GM12878 (cell line): ENCODE results near the gene ARIH2. TPM values are rescaled to one million over a fixed set of nuclear protein-coding genes. Genes with fewer than 3 reads are reported as not detected.

Source experiments
- ATAC-seq: fragments of 200-7000 bp; cut with Tn5 transposase; 3 replicates; pipeline ENCODE4 v1.9.1; 2020; ENCODE audit warnings: mild to moderate bottlenecking, moderate library complexity
- BruUV-seq: library from RNA; stranded (reverse); fragments of 400-500 nt; replicated peaks from 2 replicates; lab custom pipeline; 2021; lab: Mats Ljungman, UMichigan
- CTCF ChIA-PET: fragments of 300-600 bp; sonication (Branson Sonifier 250); formaldehyde crosslinking; extraction: SDS; loops from one replicate; lab custom pipeline; 2021; ENCODE audit warnings: inconsistent platforms; lab: Yijun Ruan, JAX
- POLR2A ChIA-PET: fragments of 350-600 bp; formaldehyde crosslinking; extraction: SDS; loops from one replicate; lab custom pipeline; 2021; ENCODE audit warnings: inconsistent platforms; lab: Charles Lee
- RAD21 ChIA-PET: fragments of 300-600 bp; sonication (Branson Sonifier 250); formaldehyde crosslinking; loops from one replicate; lab custom pipeline; 2023; ENCODE audit warnings: antibody characterized with exemption; ENCODE audit not compliant: unreplicated experiment; lab: Charles Lee
- SMC1A ChIA-PET: fragments of 300-600 bp; sonication (Branson Sonifier 250); formaldehyde crosslinking; loops from one replicate; lab custom pipeline; 2023; ENCODE audit not compliant: unreplicated experiment, uncharacterized antibody; lab: Charles Lee
- DNase-seq: peaks from one replicate; pipeline ENCODE4 v3.0.0-alpha.2; 2011; ENCODE audit warnings: low read depth, low spot score
- FAIRE-seq: peaks from 3 replicates; lab custom pipeline; 2011; peaks lifted over from hg19 to GRCh38; lab: Jason Lieb, UNC
- H2AFZ ChIP-seq: 2 replicates; pipeline ENCODE4 v1.6.0; 2011; ENCODE audit warnings: low read depth, low read length, control low read depth; ENCODE audit not compliant: control insufficient read depth
- H3K27ac ChIP-seq: 2 replicates; pipeline ENCODE4 v1.5.1; 2011; ENCODE audit warnings: control low read depth; ENCODE audit not compliant: control insufficient read depth, insufficient read depth
- H3K27me3 ChIP-seq, 2 experiments: replicated peaks in 1 of 2; 2 replicates each; pipeline versions ENCODE4 v1.6.0 to v1.6.1; 2011; ENCODE audit warnings: low read length in 1 of 2; ENCODE audit not compliant: control insufficient read depth in 2 of 2, insufficient read depth in 2 of 2
- H3K36me3 ChIP-seq, 2 experiments: 2 replicates each; pipeline ENCODE4 v1.5.1; 2011; ENCODE audit warnings: low read length in 1 of 2; ENCODE audit not compliant: control insufficient read depth in 2 of 2, insufficient read depth in 2 of 2
- H3K4me1 ChIP-seq: 2 replicates; pipeline ENCODE4 v1.6.1; 2011; ENCODE audit warnings: mild to moderate bottlenecking, low read length, moderate library complexity, mixed read lengths; ENCODE audit not compliant: control insufficient read depth, insufficient read depth
- H3K4me2 ChIP-seq: 2 replicates; pipeline ENCODE4 v1.6.0; 2011; ENCODE audit warnings: control low read depth; ENCODE audit not compliant: control insufficient read depth, insufficient read depth
- H3K4me3 ChIP-seq: fragments of 200-600 bp; sonication (generic); 2 replicates; pipeline ENCODE4 v1.5.1; 2016
- H3K79me2 ChIP-seq: 2 replicates; pipeline ENCODE4 v1.6.0; 2011; ENCODE audit warnings: low read length; ENCODE audit not compliant: control insufficient read depth, insufficient read depth
- H3K9ac ChIP-seq: 2 replicates; pipeline ENCODE4 v1.8.0; 2011; ENCODE audit warnings: low read length, control low read depth, mixed read lengths; ENCODE audit not compliant: control insufficient read depth, insufficient read depth
- H3K9me3 ChIP-seq: replicated peaks from 3 replicates; pipeline ENCODE4 v1.5.1; 2011; ENCODE audit warnings: mild to moderate bottlenecking, low read length; ENCODE audit not compliant: control insufficient read depth, insufficient read depth
- H4K20me1 ChIP-seq: 2 replicates; pipeline ENCODE4 v1.6.0; 2011; ENCODE audit not compliant: control insufficient read depth, insufficient read depth
- KDM1A ChIP-seq: fragments of 200-600 bp; sonication (generic); IDR thresholded peaks from 2 replicates; pipeline ENCODE4 v1.6.1; 2016; ENCODE audit warnings: borderline replicate concordance
- KLF5 ChIP-seq: fragments of 450-650 bp; IDR thresholded peaks from 2 replicates; pipeline ENCODE4 v1.6.1; 2014; ENCODE audit warnings: mild to moderate bottlenecking; ENCODE audit not compliant: partially characterized antibody
- NFIC ChIP-seq: IDR thresholded peaks from 2 replicates; pipeline ENCODE4 v1.6.1; 2012; ENCODE audit warnings: low read depth, mild to moderate bottlenecking, inconsistent platforms, low read length, moderate library complexity
- NFYB ChIP-seq: IDR thresholded peaks from 2 replicates; pipeline ENCODE4 v1.6.1; 2011; ENCODE audit warnings: low read depth, mild to moderate bottlenecking, low read length, improper control_type of control experiment, moderate library complexity; ENCODE audit not compliant: insufficient read depth
- RAD51 ChIP-seq: fragments of 450-650 bp; IDR thresholded peaks from 2 replicates; pipeline ENCODE4 v1.6.1; 2016; ENCODE audit warnings: moderate library complexity, mild to moderate bottlenecking, inconsistent platforms
- TCF3 ChIP-seq: IDR thresholded peaks from 2 replicates; pipeline ENCODE4 v1.6.1; 2012; ENCODE audit warnings: low read depth, mild to moderate bottlenecking, low read length, borderline replicate concordance; ENCODE audit not compliant: insufficient read depth
- YY1 ChIP-seq: IDR thresholded peaks from 2 replicates; pipeline ENCODE4 v1.6.1; 2011; ENCODE audit warnings: low read depth, mild to moderate bottlenecking, low read length
- WGBS: methylation state at CpG from one replicate; pipeline ENCODE4 v1.1.6; 2016; ENCODE audit warnings: low lambda C conversion rate; ENCODE audit not compliant: insufficient replicate concordance, insufficient coverage; ENCODE audit errors: missing lambda C conversion rate; 5-methylcytosine and 5-hydroxymethylcytosine counted together
- in situ Hi-C: fragments of 300-500 bp; cut with MboI; formaldehyde crosslinking; loops from 9 replicates; pipeline ENCODE4 v1.14.3; 2018; ENCODE audit warnings: mixed read lengths
- intact Hi-C: fragments of 100-400 bp; cut with micrococcal nuclease; formaldehyde crosslinking; loops from one replicate; pipeline ENCODE4 v1.14.2; 2022; ENCODE audit not compliant: unreplicated experiment
- polyA plus RNA-seq, 11 experiments: library from polyadenylated mRNA; depleted of rRNA in 4 of 11; unstranded in 6 of 11; stranded (reverse) in 5 of 11; fragments of >200 nt; fragmentation: Nextera tagmentation in 4 of 11; fragmentation: Illumina TruSeq in 1 of 11; extraction: Ambion mirVana in 4 of 11; extraction: Trizol in 1 of 11; gene quantifications; 1 replicate in 1 of 11; 2 replicates in 10 of 11; pipeline versions ENCODE4 v1.2.1 to v1.2.3, GENCODE V29; 2011 to 2016; ENCODE audit warnings: inconsistent platforms in 2 of 11, missing spikeins in 2 of 11, low read depth in 1 of 11
- total RNA-seq, 4 experiments: library from RNA; depleted of rRNA in 3 of 4; stranded (reverse); fragments of >200 nt in 3 of 4; fragmentation: Illumina TruSeq in 1 of 4; extraction: Trizol in 1 of 4; gene quantifications; 2 replicates each; pipeline versions ENCODE4 v1.2.1 to v1.2.3, GENCODE V29; 2013 to 2021

The ARIH2 gene
- total and polyA plus RNA-seq, 10 of the 15 experiments (the other 5 are each of a cell fraction or from before 2014, with no cell fraction given): 18.7 to 74.7 (median 63.7) TPM

GRCh38 chr3:48950051-48950450 lies 31.4 kb downstream of the ARIH2 start:
- CTCF ChIA-PET: interaction anchor here (0.6 to 4.6 kb wide), 7 partner anchors 11 to 214 kb away, joined by 3 to 36 read pairs (median 4); no protein-coding TSS in a partner anchor
- no peak for ATAC-seq
- FAIRE-seq: no peak
- no peak overlapping the region for H3K4me3 ChIP-seq
- SMC1A ChIA-PET: interaction anchor here (0.6 to 1.7 kb wide), 7 partner anchors 16 to 571 kb away, joined by 3 to 6 read pairs (median 4); no protein-coding TSS in a partner anchor
- in situ Hi-C loops: no loop called here
- no peak overlapping the region for H3K27ac ChIP-seq
- H3K9me3 ChIP-seq: no peaks in the 10 kb centered on the region
- peaks cover 5% of the 10 kb centered on the region for H3K79me2 ChIP-seq
- TF ChIP-seq RAD51 (no peak), NFIC (no peak), KLF5 (no peak), TCF3 (no peak), KDM1A (no peak), NFYB (no peak), YY1 (no peak)
- TF ChIP-seq, all 136 proteins: peak for 0
- Histone ChIP-seq H4K20me1 (no peaks in the 10 kb centered on the region), H3K9ac (no peak overlapping the region), H3K36me3 (peaks cover 0 to 5% of the 10 kb centered on the region in 2 experiments; a peak in 2 of 4 replicates), H3K4me2 (no peak overlapping the region), H2AFZ (no peak overlapping the region), H3K4me1 (peaks cover 8% of the 10 kb centered on the region; the same call in 1 of the 2 replicates), H3K27me3 (no peaks in the 10 kb centered on the region)
- intact Hi-C loops: no loop called here
- ChIA-PET POLR2A (interaction anchor here (1.1 kb wide), 1 partner anchor 16 kb away, joined by 3 read pairs; no protein-coding TSS in a partner anchor), RAD21 (interaction anchor here (0.7 to 3.2 kb wide), 7 partner anchors 11 to 264 kb away, joined by 3 to 18 read pairs (median 3); partner anchors contain the start of gene WDR6)
- BruUV-seq: no TSS peak
- no peak for DNase-seq
- 96% methylated on average over 1 of the region's 1 CpG for WGBS
